Bronchial epithelial cell (primary cell): ENCODE results near the gene DENND2A. TPM values are rescaled to one million over a fixed set of nuclear protein-coding genes. Genes with fewer than 3 reads are reported as not detected.
"Not testable (repeated sequence)": the region's sequence is repeated elsewhere in the genome, so short reads cannot be mapped to it uniquely, and the experiment has no call there.

Source experiments
- DNase-seq: peaks from one replicate; pipeline ENCODE4 v3.0.0-alpha.2; 2010; ENCODE audit warnings: low read depth
- FAIRE-seq: peaks from 2 replicates; lab custom pipeline; 2011; peaks lifted over from hg19 to GRCh38; lab: Jason Lieb, UNC
- H3K27me3 ChIP-seq: 2 replicates; pipeline ENCODE4 v1.5.1; 2011; ENCODE audit warnings: low read length; ENCODE audit not compliant: control insufficient read depth, insufficient read depth
- H3K36me3 ChIP-seq: 2 replicates; pipeline ENCODE4 v1.5.1; 2011; ENCODE audit warnings: low read length; ENCODE audit not compliant: control insufficient read depth, insufficient read depth
- H3K4me3 ChIP-seq: 2 replicates; pipeline ENCODE4 v1.5.1; 2011; ENCODE audit warnings: mild to moderate bottlenecking, low read depth, low read length, control low read depth
- CTCF ChIP-seq: IDR thresholded peaks from 2 replicates; pipeline ENCODE4 v1.5.1; 2011; ENCODE audit warnings: mild to moderate bottlenecking, moderate library complexity, low read length, control low read depth, inconsistent platforms; ENCODE audit not compliant: insufficient read depth, severe bottlenecking
- total RNA-seq: library from RNA; depleted of rRNA; stranded (reverse); fragments of >200 nt; gene quantifications from 2 replicates; pipeline ENCODE4 v1.2.1, GENCODE V29; 2014

DENND2A gene
- total RNA-seq, 1 donor from 2014 or later = 0.26 TPM

- DNase-seq (peak; percentile 22), FAIRE-seq (no peak)
- TF ChIP-seq CTCF = no peak
- Histone ChIP-seq H3K27me3 (no peaks in the 10 kb centered on the region), H3K4me3 (no peak overlapping the region), H3K36me3 (no peaks in the 10 kb centered on the region)
These were observed 130.8 kb downstream of the DENND2A start for GRCh38 chr7:140509789-140510188.

- not testable (repeated sequence) for H3K4me3 ChIP-seq, DNase-seq, FAIRE-seq, H3K36me3 ChIP-seq, H3K27me3 ChIP-seq
These were observed 133.1 kb downstream of the DENND2A start for GRCh38 chr7:140507556-140507955.

GRCh38 chr7:140506788-140507464 lies 133.7 kb downstream of the DENND2A start:
- no peak for FAIRE-seq
- peak; percentile 53 for DNase-seq
- no peak for TF ChIP-seq CTCF
- H3K27me3 ChIP-seq = no peaks in the 10 kb centered on the region
- H3K36me3 ChIP-seq = no peaks in the 10 kb centered on the region
- no peak overlapping the region for H3K4me3 ChIP-seq

- FAIRE-seq (no peak), DNase-seq (no peak)
- H3K36me3 ChIP-seq = no peaks in the 10 kb centered on the region
- no peak overlapping the region for H3K4me3 ChIP-seq
- no peaks in the 10 kb centered on the region for H3K27me3 ChIP-seq
- no peak for TF ChIP-seq CTCF
These were observed 138.6 kb downstream of the DENND2A start for GRCh38 chr7:140501966-140502365.

- H3K36me3 ChIP-seq = not testable (repeated sequence)
These were observed 142.8 kb downstream of the DENND2A start for GRCh38 chr7:140497807-140498206.

GRCh38 chr7:140497241-140497769 lies 143.3 kb downstream of the DENND2A start:
- Histone ChIP-seq H3K27me3 (no peaks in the 10 kb centered on the region), H3K36me3 (no peaks in the 10 kb centered on the region), H3K4me3 (no peak overlapping the region)
- no peak for FAIRE-seq
- DNase-seq = no peak
- TF ChIP-seq CTCF = no peak

More at GRCh38 chr7:140497807-140498206, 142.8 kb downstream of the DENND2A start:
- not testable (repeated sequence) for FAIRE-seq, H3K4me3 ChIP-seq, H3K27me3 ChIP-seq, DNase-seq
